Measurements from ENCODE around the gene USP47.

The USP47 gene

GRCh38 chr11:12005061-12005460 is 163.3 kb downstream of the USP47 start:
- no peak for DNase-seq

- DNase-seq, result no peak
Measured at GRCh38 chr11:12005476-12005875, 163.7 kb downstream of the USP47 start.

GRCh38 chr11:12006552-12007229 is 164.9 kb downstream of the USP47 start:
- no peak for DNase-seq

- no peak for DNase-seq
Measured at GRCh38 chr11:12007230-12007593, 165.4 kb downstream of the USP47 start.

- DNase-seq, result no peak
Measured at GRCh38 chr11:12007769-12008737, 166.3 kb downstream of the USP47 start, which contains the start of gene DKK3. Gene DKK3 (minus strand): TSS chr11:12008626. CDS start chr11:12008582, 44 bp downstream.
